NCI-H1092 treated with DMSO at 0.1 percent for 48 hours (cell line): ENCODE measurements around the gene SLC25A45.
"Not testable (repeated sequence)": the region's sequence is repeated elsewhere in the genome, so short reads cannot be mapped to it uniquely, and the experiment has no call there.

ENCODE experiments used
- DNase-seq: peaks from one replicate; lab custom pipeline; 2025; lab: John Stamatoyannopoulos, UW

The SLC25A45 gene

DNA sequence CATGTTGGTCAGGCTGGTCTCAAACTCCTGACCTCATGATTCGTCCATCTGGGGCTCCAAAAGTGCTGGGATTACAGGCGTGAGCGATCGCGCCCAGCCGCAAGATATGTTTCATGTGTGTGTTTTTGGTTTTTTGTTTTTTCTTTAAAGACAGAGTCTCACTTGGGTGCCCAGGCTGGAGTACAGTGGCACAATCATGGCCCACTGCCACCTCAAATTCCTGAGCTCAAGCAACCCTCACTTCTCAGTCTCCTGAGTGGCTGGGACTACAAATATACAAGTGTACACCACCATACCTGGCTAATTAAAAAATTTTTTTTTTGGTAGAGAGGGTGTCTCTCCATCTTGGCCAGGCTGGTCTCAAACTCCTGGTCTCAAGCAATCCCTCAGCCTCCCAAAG lies 19.5 kb downstream of the SLC25A45 start:
- no peak for DNase-seq

DNA sequence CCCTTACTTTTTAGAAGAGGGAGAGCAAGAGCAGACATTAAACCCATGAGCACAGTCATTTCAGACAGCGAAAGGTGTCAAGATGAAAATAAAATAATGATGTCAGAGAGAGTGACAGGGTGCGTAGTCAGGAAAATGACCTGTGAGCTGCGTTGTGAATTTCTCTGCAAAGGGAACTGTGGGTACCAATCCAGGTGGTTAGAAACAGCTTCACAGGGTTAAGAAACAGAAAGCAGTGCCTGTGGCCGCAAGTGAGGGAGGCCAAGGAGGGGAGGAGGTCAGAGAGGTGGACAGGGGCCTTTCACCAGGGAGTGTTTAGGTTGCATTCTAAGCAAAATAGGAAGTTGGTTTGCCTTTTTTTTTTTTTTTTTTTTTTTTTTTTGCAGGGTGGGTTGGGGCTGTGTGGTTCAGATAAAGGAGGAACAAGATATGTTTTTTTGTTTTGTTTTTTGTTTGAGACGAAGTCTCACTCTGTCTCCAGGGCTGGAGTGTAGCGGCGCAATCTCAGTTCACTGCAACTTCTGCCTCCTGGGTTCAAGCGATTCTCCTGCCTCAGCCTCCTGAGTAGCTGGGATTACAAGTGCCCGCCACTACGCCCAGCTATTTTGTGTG lies 20.0 kb downstream of the SLC25A45 start:
- no peak for DNase-seq

DNA sequence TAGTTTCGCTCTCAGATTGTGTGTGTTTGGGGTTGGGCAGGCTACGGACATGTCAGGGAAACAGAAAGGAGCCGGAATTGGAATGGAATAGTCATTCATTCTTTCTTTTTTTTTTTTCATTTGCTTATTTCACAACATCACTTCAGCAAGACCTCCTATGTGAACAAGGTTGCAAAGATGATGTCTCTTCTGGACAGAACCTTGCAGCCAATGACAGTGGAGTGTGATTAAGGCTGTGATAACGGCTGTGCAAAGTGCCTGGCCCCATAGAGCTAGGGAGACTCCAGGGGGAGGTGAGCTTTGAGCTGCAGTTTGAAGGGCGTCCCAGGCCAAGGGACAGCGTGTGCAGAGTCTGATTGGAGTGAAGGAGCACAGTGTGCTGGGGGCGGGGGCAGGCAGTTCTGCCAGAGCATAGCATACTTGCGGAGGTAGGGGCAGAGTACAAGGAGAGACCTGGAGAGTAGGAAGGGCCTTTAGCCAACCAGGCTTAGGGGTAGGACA lies 24.5 kb downstream of the SLC25A45 start:
- no peak for DNase-seq

DNA sequence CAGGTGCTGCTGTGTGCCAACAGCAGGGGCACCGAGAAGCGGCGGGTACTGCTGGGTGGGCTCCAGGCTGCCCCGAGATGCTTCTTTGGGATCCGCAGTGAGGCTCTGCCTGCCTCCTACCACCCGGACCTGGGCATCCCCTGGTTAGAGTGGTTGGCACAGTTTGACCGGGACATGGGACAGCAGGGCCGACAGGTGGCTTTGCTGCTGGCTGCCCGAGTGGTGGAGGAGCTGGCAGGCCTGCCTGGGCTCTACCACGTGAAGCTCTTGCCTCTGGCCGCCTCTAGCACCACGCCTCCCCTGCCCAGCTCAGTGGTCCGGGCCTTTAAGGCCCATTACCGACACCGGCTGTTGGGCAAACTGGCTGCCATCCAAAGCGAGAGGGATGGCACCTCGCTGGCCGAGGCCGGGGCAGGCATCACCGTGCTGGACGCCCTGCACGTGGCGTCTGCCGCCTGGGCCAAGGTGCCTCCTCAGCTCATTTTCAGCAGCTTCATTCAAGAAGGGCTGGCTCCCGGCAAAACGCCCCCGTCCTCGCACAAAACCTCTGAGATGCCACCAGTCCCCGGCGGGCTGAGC lies 26.0 kb downstream of the SLC25A45 start:
- no peak for DNase-seq

DNA sequence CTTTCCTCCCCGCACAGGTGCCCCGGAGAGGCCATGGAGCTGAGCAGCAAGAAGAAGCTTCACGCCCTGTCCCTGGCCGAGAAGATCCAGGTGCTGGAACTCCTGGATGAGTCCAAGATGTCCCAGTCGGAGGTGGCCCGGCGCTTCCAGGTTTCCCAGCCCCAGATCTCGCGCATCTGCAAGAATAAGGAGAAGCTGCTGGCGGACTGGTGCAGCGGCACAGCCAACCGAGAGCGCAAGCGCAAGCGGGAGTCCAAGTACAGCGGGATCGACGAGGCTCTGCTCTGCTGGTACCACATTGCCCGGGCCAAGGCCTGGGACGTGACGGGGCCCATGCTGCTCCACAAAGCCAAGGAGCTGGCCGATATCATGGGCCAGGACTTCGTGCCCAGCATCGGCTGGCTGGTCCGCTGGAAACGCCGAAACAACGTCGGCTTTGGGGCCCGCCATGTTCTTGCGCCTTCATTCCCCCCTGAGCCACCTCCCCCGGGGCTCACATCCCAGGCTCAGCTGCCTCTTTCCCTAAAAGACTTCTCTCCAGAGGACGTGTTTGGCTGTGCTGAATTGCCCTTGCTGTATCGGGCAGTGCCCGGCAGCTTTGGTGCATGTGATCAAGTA lies 26.6 kb downstream of the SLC25A45 start:
- no peak for DNase-seq

DNA sequence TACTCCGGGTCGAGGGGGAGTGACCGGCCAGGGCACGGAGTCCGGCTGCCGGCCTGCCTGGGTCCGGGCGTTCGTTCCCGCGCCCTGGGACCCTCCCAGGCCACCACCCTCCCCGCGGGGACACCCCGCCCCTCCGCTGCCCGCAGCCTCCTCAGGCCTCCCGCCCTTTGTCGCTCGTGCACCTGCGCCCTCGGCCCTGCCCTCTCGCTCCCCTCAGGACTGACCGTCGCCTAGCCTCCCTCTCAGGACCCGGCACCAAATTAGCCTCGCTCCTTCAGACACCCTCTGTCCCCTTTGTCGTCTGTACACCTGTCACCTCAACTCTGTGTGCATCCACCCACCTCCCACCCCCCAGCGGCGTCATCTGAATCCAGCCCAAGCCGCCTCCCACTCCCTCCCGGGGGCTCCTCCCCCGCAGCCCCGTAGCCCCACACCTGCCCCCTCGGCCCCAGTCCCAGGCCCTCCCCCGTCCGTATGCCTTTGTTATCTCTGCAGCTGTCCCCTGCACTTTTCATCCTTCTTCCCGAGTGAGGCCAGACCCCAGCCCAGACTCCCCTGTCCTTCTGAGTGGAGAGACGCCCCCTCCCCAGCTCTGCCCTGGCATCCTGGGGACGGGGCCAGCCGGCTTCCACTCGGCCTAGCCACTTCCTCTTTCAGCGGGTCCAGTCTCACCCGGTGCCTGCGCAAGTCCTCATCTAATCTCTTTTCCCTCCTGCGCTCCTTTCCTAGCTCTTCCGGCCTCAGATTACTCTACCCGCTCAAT lies 27.3 kb downstream of the SLC25A45 start:
- peak; percentile 58 for DNase-seq

DNA sequence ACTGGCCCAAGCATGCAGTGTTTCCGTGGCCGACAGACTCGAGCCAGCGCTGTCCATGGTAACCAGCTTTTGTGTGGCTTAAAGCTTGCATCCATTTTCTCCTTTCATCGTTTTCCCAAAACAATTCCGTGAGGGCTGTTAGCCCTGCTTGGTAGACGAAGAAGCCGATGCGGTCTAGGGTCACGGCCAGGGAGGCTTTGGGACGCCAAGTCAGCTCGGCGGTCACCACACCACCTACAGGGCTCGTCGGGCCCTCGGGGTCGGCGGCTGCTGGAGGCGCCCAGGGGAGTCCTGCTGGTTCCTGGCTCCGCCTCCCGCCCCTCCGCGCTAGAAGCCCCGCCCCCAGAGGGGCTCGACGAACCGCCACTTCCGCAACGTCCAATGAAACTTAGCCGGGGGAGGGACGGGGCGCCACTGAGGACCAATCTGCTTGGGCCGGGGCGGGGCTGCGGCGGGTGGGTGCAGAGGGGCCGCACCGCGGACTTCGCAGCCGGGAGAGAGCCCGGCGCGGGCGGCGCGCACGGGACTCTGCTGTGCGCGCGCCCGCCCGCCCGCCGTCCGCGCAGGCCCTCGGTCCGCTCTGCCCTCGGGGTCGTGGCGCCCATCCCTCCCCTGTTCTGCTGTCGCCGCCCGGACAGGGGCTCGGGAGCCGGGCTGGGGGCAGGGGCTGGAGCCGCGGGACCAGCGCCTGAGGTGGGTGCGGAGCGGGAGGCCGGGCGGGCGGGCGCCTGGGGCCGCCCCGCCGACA lies 28.0 kb downstream of the SLC25A45 start, which contains the start of gene TIGD3:
TSS of gene TIGD3 (plus strand) at position 487 of the 748 bp plus-strand sequence. CDS start 1,058 bp downstream, outside the sequence.
- peak; percentile 99 for DNase-seq

DNA sequence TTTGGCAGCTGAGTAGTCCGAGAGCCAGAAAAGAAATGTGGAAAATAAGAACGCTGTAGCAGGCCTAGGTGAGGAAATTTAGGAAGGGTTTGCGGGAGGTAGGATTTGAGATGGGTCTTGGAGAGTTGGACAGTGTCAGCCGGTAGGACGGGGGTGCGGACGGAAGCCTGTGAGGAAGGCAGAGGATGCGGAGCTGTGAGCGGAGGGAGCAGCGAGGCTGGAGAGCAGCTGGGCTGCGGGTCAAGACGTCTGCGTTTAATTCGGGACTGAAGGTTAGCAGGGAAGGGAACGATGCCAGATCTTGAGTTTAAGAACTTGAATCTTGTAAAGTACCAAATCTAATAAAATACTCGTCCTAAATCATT lies 28.6 kb downstream of the SLC25A45 start:
- no peak for DNase-seq

DNA sequence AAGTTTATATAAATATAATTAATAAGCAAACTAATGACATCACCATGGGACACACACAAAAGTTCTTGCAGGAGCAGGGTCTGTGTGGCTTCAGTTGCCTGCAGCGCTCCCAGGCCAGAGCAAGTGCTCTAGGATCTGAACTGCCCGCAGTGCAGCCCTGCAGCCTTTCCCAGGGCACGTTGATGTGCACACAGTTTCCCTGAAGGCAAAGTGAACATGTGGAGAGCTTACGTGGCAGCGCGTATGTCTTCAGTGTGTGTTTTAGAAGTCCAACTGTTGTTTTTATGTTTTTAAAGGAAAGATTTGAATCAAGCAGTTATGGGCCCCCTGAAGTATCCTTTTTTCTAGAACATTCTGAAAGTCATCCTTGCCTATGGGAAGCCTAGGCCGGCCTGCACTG lies 29.1 kb downstream of the SLC25A45 start:
- DNase-seq, result no peak

DNA sequence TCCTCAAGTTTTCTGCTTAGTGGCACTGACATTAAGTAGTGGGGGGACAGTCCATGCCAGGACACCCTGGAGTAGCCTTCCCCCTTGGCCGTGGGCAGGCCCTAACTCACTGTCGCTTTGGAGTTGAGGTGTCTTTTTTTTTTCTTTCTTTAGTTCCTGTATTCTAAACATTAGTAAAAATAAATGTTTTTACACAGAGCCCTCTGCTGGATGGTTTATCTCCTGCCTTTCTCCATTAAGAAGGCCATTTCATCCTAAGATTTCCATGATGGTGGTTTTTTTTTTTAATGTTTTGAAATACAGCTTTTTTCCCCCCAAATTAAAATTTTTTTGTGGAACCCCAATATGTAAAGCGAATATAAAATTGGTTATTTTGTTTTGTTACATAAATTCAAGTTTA lies 29.7 kb downstream of the SLC25A45 start:
- no peak for DNase-seq

DNA sequence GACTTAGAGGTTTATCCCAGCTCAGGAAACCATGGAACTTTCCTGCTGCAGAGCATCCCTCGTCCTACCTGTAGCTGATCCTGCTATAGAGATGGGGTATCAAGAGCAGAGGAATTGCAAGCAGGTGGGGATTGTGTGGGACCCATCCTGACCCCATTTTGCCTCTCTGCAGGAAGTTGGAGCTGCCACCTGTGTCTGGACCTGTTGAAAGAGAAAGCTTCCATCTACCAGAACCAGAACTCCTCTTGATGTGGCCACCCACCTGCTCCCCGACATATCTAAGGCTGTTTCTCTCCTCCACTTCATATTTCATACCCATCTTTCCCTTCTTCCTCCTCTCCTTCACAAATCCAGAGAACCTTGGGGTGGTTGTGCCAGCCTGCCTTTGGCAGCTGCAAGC lies 30.9 kb downstream of the SLC25A45 start:
- no peak for DNase-seq

DNA sequence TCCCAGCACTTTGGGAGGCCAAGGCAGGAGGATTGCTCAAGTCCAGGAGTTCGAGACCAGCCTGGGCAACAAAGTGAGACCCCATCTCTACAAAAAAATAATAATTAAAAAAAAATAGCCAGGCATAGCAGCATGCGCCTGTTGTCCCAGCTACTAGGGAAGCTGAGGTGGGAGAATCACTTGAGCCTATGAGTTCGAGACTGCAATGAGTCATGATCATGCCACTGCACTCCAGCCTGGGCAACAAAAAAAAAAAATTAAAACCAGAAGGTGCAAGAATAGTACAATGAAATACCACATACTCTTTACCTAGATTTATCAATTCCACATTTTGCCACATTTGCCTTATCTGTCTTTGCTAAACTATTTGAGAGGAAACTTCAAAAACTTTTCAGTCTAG lies 40.6 kb downstream of the SLC25A45 start:
- DNase-seq, result no peak

DNA sequence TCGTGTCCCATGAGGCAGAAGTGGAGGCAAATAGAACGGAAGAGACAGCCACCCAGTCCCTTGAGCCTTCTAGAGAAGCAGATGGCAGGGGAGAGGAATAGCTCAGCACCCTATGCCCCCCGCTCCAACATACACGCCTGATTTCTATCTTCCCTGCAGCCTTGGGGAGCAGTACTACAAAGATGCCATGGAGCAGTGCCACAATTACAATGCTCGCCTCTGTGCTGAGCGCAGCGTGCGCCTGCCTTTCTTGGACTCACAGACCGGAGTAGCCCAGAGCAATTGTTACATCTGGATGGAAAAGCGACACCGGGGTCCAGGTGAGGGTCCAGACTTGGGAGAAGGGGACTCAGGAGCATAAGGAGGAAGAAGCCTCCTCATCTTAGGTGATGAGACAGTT lies 42.2 kb downstream of the SLC25A45 start:
- no peak for DNase-seq

DNA sequence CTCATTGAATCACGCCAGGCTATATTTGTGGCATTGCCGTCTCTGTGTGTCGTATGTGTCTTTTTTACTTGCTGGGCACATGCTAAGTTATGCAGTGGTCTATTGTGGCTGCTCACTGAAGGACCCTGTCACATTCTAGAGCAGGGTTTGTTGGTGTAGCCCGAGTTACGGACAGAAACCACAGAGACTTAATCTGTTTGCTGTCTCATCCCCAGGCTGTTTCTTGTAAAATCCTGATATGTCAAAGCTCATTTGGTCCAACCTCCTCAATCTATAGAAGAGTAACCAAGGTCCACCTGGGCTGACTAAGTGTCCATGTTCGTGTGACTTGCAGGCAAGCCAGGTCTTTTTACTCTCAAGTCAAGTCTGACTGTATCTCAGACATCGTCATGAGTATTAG lies 43.8 kb downstream of the SLC25A45 start:
- no peak for DNase-seq

DNA sequence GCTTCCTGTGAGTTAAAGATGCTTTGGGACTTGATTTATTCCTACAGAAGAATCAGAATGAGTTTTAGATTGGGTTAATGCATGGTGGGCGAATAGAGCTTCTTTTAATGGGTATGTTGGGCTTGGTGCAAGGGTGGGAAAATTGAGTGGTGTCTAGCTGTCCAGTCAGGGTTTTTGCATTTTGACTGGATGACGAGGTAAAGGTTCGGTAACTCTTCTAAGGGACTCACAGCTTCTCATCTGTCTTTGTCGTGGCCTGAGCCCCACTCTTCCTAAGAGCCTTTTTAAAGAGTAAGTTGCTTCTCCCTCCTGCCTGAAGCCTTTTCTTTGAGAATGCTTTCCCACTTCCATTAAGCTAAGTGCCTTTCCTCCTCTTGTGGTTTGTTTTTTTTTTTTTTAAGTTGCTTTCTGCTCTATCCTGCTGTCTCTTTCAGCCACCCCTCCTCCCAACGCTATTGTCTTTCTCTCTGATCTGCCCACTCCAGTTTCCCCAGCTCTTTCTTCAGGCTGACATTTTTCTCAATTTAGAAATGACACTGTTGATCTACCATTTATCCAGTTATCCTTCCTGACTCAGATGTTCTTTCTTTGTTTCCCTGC lies 47.6 kb downstream of the SLC25A45 start:
- DNase-seq, result no peak

DNA sequence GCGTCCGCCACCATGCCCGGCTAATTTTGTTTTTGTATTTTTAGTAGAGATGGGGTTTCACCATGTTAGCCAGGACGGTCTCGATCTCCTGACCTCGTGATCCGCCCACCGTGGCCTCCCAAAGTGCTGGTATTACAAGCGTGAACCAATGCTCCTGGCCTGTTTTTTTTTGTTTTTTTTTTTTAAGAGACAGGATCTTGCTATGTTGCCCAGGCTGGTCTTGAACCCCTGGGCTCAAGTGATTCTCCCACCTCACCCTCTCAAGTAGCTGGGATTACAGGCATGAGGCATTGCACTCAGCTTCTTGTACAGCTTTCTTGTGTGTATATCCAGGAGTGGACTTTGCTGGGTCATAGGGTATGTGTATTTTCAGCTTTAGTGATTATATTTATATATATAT lies 49.9 kb downstream of the SLC25A45 start:
- DNase-seq, result not testable (repeated sequence)

DNA sequence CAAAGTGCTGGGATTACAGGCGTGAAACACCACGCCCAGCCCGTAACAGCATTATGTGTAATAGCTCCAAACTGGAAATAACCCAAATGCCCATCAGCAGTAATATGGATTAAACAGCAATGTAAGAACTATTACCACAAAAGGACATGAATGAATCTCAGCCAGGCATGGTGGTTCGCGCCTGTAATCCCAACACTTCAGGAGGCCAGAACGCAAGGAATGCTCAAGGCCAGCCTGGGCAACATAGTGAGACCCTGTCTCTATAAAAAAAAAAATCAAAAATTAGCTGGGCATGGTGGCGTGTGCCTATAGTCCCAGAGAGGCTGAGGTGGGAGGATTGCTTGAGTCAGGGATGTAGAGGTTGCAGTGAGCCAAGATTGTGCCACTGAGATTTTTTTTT lies 51.9 kb downstream of the SLC25A45 start:
- no peak for DNase-seq

DNA sequence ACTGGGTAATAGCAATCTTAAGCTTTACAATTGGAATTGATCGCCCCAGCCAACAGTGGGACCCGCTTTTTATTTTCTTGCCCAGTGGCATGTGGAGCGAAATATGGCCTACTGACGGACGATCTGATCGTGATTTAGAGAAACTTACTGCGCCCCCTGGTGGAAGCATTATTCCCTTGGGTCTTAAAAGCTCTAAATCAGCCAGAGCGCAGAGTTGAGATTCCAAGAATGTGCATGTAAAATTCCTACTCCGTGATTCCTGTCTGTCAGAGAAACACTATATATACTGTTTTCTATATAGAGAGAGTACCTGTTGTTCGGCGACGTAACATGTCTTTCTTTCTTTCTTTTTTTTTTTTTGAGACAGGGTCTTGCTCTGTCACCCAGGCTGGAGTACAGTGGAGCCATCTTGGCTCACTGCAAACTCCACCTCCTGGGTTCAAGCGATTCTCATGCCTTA lies 52.5 kb downstream of the SLC25A45 start:
- DNase-seq, result peak; percentile 87

DNA sequence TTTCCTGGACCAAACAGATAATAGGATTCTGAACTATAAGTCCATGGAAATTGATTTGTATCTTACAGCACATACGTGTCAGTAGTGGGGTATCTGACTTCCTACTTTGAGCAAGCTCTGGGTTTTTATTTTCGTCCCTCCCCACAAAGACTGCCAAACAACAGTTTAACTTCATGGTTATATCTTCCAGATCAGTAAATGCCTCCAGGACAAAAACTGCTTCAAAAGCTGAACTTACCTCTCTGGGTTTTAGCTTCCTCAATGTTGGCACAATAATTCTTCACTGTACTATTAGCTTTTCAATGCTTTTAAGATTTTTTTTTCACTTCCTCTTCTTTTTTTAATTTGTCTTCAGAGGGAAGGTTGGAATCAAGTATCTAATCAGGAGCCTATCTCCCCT lies 53.0 kb downstream of the SLC25A45 start:
- no peak for DNase-seq

DNA sequence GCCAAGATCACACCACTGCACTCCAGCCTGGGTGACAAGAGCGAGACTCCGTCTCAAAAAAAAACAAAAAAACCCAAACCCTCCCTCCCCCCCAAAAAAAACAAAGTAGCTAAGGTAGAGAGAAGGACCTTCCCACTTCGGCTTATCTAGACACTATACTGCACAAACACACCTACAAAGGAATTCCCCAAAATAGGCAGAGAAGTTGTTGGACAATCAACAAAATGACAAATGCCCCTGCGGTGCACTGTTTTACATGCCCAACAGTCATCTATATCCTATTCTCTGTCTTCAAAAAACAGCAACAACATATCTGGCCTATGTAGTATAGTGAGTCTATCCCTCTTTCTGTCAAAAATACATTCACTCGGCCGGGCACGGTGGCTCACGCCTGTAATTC lies 55.4 kb downstream of the SLC25A45 start:
- DNase-seq, result no peak

DNA sequence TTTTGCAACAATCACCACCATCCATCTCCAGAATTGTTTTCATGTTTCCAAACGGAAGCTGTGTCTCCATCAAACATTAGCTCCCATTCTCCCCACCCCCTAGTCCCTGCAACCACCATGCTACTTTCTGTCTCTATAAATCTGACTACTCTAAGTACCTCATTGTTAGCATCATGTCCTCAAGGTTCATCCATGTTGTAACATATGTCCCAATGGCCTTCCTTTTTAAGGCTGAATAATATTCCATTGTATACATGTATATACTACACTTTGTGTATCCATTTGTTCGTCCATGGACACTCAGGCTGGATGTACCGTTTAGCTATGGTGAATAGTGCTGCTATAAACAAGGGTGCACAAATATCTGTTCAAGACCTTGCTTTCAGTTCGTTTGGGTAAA lies 57.0 kb downstream of the SLC25A45 start:
- no peak for DNase-seq
